Naive B cell (primary cell): Measurements from ENCODE around the gene ARHGAP25. TPM values are rescaled to one million over a fixed set of nuclear protein-coding genes. Genes with fewer than 3 reads are reported as not detected.

Source experiments
- ATAC-seq, 2 donors: fragments of 150-1000 bp; cut with Tn5 transposase; 2 replicates each; pipeline ENCODE4 v1.10.0; 2021; ENCODE audit warnings: low read depth in 2 of 2, mild to moderate bottlenecking in 2 of 2, moderate library complexity in 2 of 2
- DNase-seq: peaks from one replicate; pipeline ENCODE4 v3.0.0; 2022
- H3K27ac Mint-ChIP-seq, 6 donors: one replicate each; pipeline ENCODE4 v1.8.0; 2020 to 2022; ENCODE audit warnings: mild to moderate bottlenecking in 6 of 6, mixed read lengths in 6 of 6, moderate library complexity in 5 of 6, inconsistent platforms in 2 of 6
- H3K27me3 Mint-ChIP-seq, 3 donors: one replicate each; pipeline ENCODE4 v1.8.0; 2021 to 2022; ENCODE audit warnings: mixed read lengths in 3 of 3, mild to moderate bottlenecking in 1 of 3
- H3K36me3 Mint-ChIP-seq, 2 donors: one replicate each; pipeline ENCODE4 v1.8.0; 2020 to 2022; ENCODE audit warnings: mixed read lengths in 2 of 2, inconsistent platforms in 1 of 2, mild to moderate bottlenecking in 1 of 2
- H3K4me1 Mint-ChIP-seq, 3 donors: one replicate each; pipeline ENCODE4 v1.8.0; 2020 to 2022; ENCODE audit warnings: mixed read lengths in 3 of 3, inconsistent platforms in 1 of 3, mild to moderate bottlenecking in 1 of 3, moderate library complexity in 1 of 3
- H3K4me3 Mint-ChIP-seq, 8 donors: one replicate each; pipeline ENCODE4 v1.8.0; 2020 to 2022; ENCODE audit warnings: mild to moderate bottlenecking in 8 of 8, mixed read lengths in 8 of 8, moderate library complexity in 8 of 8, inconsistent platforms in 2 of 8
- H3K9me3 Mint-ChIP-seq, 7 donors: one replicate each; pipeline ENCODE4 v1.8.0; 2020 to 2022; ENCODE audit warnings: mixed read lengths in 7 of 7, mild to moderate bottlenecking in 5 of 7, inconsistent platforms in 2 of 7, moderate library complexity in 1 of 7
- polyA plus RNA-seq, 6 donors: library from polyadenylated mRNA; unstranded; fragments of 300-500 nt; fragmentation: Illumina TruSeq; gene quantifications; one replicate each; pipeline ENCODE4 v1.2.3, GENCODE V29; 2021; ENCODE audit warnings: low read depth in 6 of 6

The ARHGAP25 gene
- polyA plus RNA-seq, 6 donors from 2014 or later, result 45.1 to 164 (median 107) TPM

- Mint-ChIP-seq H3K36me3 (peaks cover 5% of the 10 kb centered on the region in 2 donors), H3K9me3 (no peaks in the 10 kb centered on the region), H3K27ac (peak overlapping the region in 5 of 6 donors; percentile 8 to 89 (median 77)), H3K4me3 (peak overlapping the region in 6 of 8 donors; percentile 2 to 61 (median 35)), H3K27me3 (no peaks in the 10 kb centered on the region), H3K4me1 (peaks cover 74 to 94% (median 79%) of the 10 kb centered on the region in 3 donors)
- DNase-seq, result no peak
- ATAC-seq, result no peak
Measured at GRCh38 chr2:68740400-68740914, 5.8 kb downstream of the ARHGAP25 start.

- H3K27me3 Mint-ChIP-seq, result no peaks in the 10 kb centered on the region
- ATAC-seq, result no peak
- peak overlapping the region in 2 of 6 donors; percentile 12 to 89 for H3K27ac Mint-ChIP-seq
- H3K9me3 Mint-ChIP-seq, result no peaks in the 10 kb centered on the region
- H3K36me3 Mint-ChIP-seq, result peaks cover 7 to 8% of the 10 kb centered on the region in 2 donors
- DNase-seq, result no peak
- H3K4me1 Mint-ChIP-seq, result peaks cover 73 to 92% (median 81%) of the 10 kb centered on the region in 3 donors
- H3K4me3 Mint-ChIP-seq, result peak overlapping the region in 3 of 8 donors; percentile 2 to 65 (median 18)
Measured at GRCh38 chr2:68741238-68741637, 6.6 kb downstream of the ARHGAP25 start.

- Mint-ChIP-seq H3K27me3 (no peaks in the 10 kb centered on the region), H3K36me3 (peaks cover 7 to 9% of the 10 kb centered on the region in 2 donors), H3K4me1 (peaks cover 72 to 86% (median 79%) of the 10 kb centered on the region in 3 donors), H3K9me3 (no peaks in the 10 kb centered on the region), H3K27ac (peak overlapping the region in 4 of 6 donors; percentile 46 to 94 (median 79)), H3K4me3 (peak overlapping the region in 7 of 8 donors; percentile 65 to 80 (median 72))
- DNase-seq (no peak), ATAC-seq (peak; percentile 16)
Measured at GRCh38 chr2:68741805-68742306, 7.2 kb downstream of the ARHGAP25 start.

- H3K27ac Mint-ChIP-seq, result peak overlapping the region; percentile 3 to 91 (median 58)
- H3K36me3 Mint-ChIP-seq, result peaks cover 7 to 9% of the 10 kb centered on the region in 2 donors
- peaks cover 71 to 86% (median 84%) of the 10 kb centered on the region in 3 donors for H3K4me1 Mint-ChIP-seq
Measured at GRCh38 chr2:68742626-68743415, 8.2 kb downstream of the ARHGAP25 start.

GRCh38 chr2:68743531-68743930 is 8.9 kb downstream of the ARHGAP25 start:
- Mint-ChIP-seq H3K27ac (peak overlapping the region in 4 of 6 donors; percentile 58 to 80 (median 70)), H3K27me3 (no peaks in the 10 kb centered on the region), H3K4me3 (peak overlapping the region in 5 of 8 donors; percentile 43 to 70 (median 64)), H3K9me3 (no peaks in the 10 kb centered on the region), H3K36me3 (peaks cover 7 to 9% of the 10 kb centered on the region in 2 donors), H3K4me1 (peaks cover 75 to 86% (median 86%) of the 10 kb centered on the region in 3 donors)
- no peak for ATAC-seq
- no peak for DNase-seq

More at GRCh38 chr2:68742626-68743415, 8.2 kb downstream of the ARHGAP25 start:
- DNase-seq (peak; percentile 53), ATAC-seq (peak; percentile 84 to 87)
- Mint-ChIP-seq H3K9me3 (no peaks in the 10 kb centered on the region), H3K4me3 (peak overlapping the region; percentile 2 to 79 (median 62)), H3K27me3 (no peaks in the 10 kb centered on the region)

GRCh38 chr2:68744366-68744912 is 9.8 kb downstream of the ARHGAP25 start:
- Mint-ChIP-seq H3K4me1 (peaks cover 77 to 89% (median 86%) of the 10 kb centered on the region in 3 donors), H3K4me3 (peak overlapping the region in 4 of 8 donors; percentile 28 to 65 (median 46))
- no peak for DNase-seq

GRCh38 chr2:68745006-68745405 is 10.4 kb downstream of the ARHGAP25 start:
- Mint-ChIP-seq H3K27ac (peak overlapping the region in 4 of 6 donors; percentile 3 to 94 (median 65)), H3K9me3 (no peaks in the 10 kb centered on the region), H3K4me1 (peaks cover 72 to 83% (median 80%) of the 10 kb centered on the region in 3 donors), H3K27me3 (no peaks in the 10 kb centered on the region), H3K4me3 (no peak overlapping the region), H3K36me3 (peaks cover 7 to 9% of the 10 kb centered on the region in 2 donors)
- DNase-seq (no peak), ATAC-seq (no peak)

More at GRCh38 chr2:68744366-68744912, 9.8 kb downstream of the ARHGAP25 start:
- no peak for ATAC-seq
- H3K9me3 Mint-ChIP-seq, result no peaks in the 10 kb centered on the region
- H3K27ac Mint-ChIP-seq, result peak overlapping the region in 5 of 6 donors; percentile 16 to 82 (median 74)
- peaks cover 7 to 9% of the 10 kb centered on the region in 2 donors for H3K36me3 Mint-ChIP-seq
- H3K27me3 Mint-ChIP-seq, result no peaks in the 10 kb centered on the region

GRCh38 chr2:68746408-68746807 is 11.8 kb downstream of the ARHGAP25 start:
- H3K27me3 Mint-ChIP-seq, result no peaks in the 10 kb centered on the region
- H3K4me3 Mint-ChIP-seq, result no peak overlapping the region

GRCh38 chr2:68747413-68747812 is 12.8 kb downstream of the ARHGAP25 start:
- DNase-seq, result no peak
- Mint-ChIP-seq H3K27me3 (no peaks in the 10 kb centered on the region), H3K4me3 (no peak overlapping the region), H3K36me3 (peaks cover 7 to 9% of the 10 kb centered on the region in 2 donors), H3K4me1 (peaks cover 61 to 77% (median 72%) of the 10 kb centered on the region in 3 donors), H3K9me3 (no peaks in the 10 kb centered on the region), H3K27ac (peak overlapping the region in 5 of 6 donors; percentile 49 to 86 (median 73))
- no peak for ATAC-seq

More at GRCh38 chr2:68746408-68746807, 11.8 kb downstream of the ARHGAP25 start:
- ATAC-seq (no peak), DNase-seq (no peak)
- H3K27ac Mint-ChIP-seq, result peak overlapping the region in 1 of 6 donors; percentile 86
- H3K4me1 Mint-ChIP-seq, result peaks cover 60 to 77% (median 72%) of the 10 kb centered on the region in 3 donors
- peaks cover 7 to 9% of the 10 kb centered on the region in 2 donors for H3K36me3 Mint-ChIP-seq
- no peaks in the 10 kb centered on the region for H3K9me3 Mint-ChIP-seq

- no peak for ATAC-seq
- Mint-ChIP-seq H3K9me3 (no peaks in the 10 kb centered on the region), H3K27me3 (no peaks in the 10 kb centered on the region), H3K27ac (peak overlapping the region in 5 of 6 donors; percentile 49 to 86 (median 72)), H3K4me3 (no peak overlapping the region), H3K36me3 (peaks cover 7 to 9% of the 10 kb centered on the region in 2 donors), H3K4me1 (peaks cover 59 to 73% (median 72%) of the 10 kb centered on the region in 3 donors)
- DNase-seq, result no peak
Measured at GRCh38 chr2:68747900-68748299, 13.3 kb downstream of the ARHGAP25 start.

- no peaks in the 10 kb centered on the region for H3K9me3 Mint-ChIP-seq
- H3K36me3 Mint-ChIP-seq, result peaks cover 7 to 9% of the 10 kb centered on the region in 2 donors
- no peak for ATAC-seq
- H3K4me3 Mint-ChIP-seq, result no peak overlapping the region
- H3K27me3 Mint-ChIP-seq, result no peaks in the 10 kb centered on the region
- peak overlapping the region in 5 of 6 donors; percentile 4 to 87 (median 17) for H3K27ac Mint-ChIP-seq
- DNase-seq, result no peak
- peaks cover 59 to 73% (median 72%) of the 10 kb centered on the region in 3 donors for H3K4me1 Mint-ChIP-seq
Measured at GRCh38 chr2:68748568-68748967, 14.0 kb downstream of the ARHGAP25 start.

GRCh38 chr2:68749345-68749744 is 14.7 kb downstream of the ARHGAP25 start:
- DNase-seq (no peak), ATAC-seq (no peak)
- no peaks in the 10 kb centered on the region for H3K9me3 Mint-ChIP-seq
- no peak overlapping the region for H3K4me3 Mint-ChIP-seq
- H3K36me3 Mint-ChIP-seq, result peaks cover 7 to 12% of the 10 kb centered on the region in 2 donors
- peaks cover 57 to 73% (median 72%) of the 10 kb centered on the region in 3 donors for H3K4me1 Mint-ChIP-seq
- no peaks in the 10 kb centered on the region for H3K27me3 Mint-ChIP-seq
- peak overlapping the region in 4 of 6 donors; percentile 17 to 55 (median 28) for H3K27ac Mint-ChIP-seq
